Left cardiac atrium (tissue), 4 donors: ENCODE measurements around the gene S100A7. TPM values are rescaled to one million over a fixed set of nuclear protein-coding genes. Genes with fewer than 3 reads are reported as not detected.
"Not testable (repeated sequence)": the region's sequence is repeated elsewhere in the genome, so short reads cannot be mapped to it uniquely, and the experiment has no call there.

Source experiments
- ATAC-seq, 2 donors: fragments of 200-7000 bp; cut with Tn5 transposase; one replicate each; pipeline ENCODE4 v1.9.1; 2020; ENCODE audit warnings: mild to moderate bottlenecking in 2 of 2, moderate library complexity in 2 of 2
- DNase-seq: peaks from one replicate; pipeline ENCODE4 v3.0.0-alpha.2; 2020
- intact Hi-C, 2 donors: fragments of 100-400 bp; cut with DNase I; formaldehyde crosslinking; loops; one replicate each; pipeline versions ENCODE4 v1.14.1 to v1.15.1; 2022 to 2023
- total RNA-seq, 2 donors: library from RNA; stranded (reverse); fragmentation: NEBNext Ultra II Directional; extraction: Animal tissue kit (Norgen Biotek cat#: 25700); gene quantifications; one replicate each; pipeline ENCODE4 v1.2.1, GENCODE V29; 2021
- donor health status: DM: no; HTN: yes; CAD: no.
- donor health status: DM: no; HTN: yes; CAD: no; lungs with severe emphysema.
- donor health status: DM: yes; HTN: yes; CAD: no.
- donor health status: Dilated cardiomyopathy.

Gene S100A7
- total RNA-seq, 2 donors from 2014 or later = not detected

GRCh38 chr1:153437236-153437635, 23.2 kb downstream of the S100A7 start:
- intact Hi-C loops = no loop called here
- ATAC-seq = no peak

GRCh38 chr1:153434746-153435455, 25.6 kb downstream of the S100A7 start:
- DNase-seq = no peak
- no peak for ATAC-seq
- intact Hi-C loops = no loop called here

More at GRCh38 chr1:153437236-153437635, 23.2 kb downstream of the S100A7 start:
- no peak for DNase-seq

- DNase-seq (no peak), ATAC-seq (no peak)
- intact Hi-C loops = no loop called here
Measured at GRCh38 chr1:153432874-153433681, 27.4 kb downstream of the S100A7 start.

- DNase-seq = no peak
- ATAC-seq = no peak
- intact Hi-C loops = no loop called here
Measured at GRCh38 chr1:153431928-153432327, 28.5 kb downstream of the S100A7 start.

GRCh38 chr1:153431427-153431826, 29.0 kb downstream of the S100A7 start:
- ATAC-seq = no peak
- intact Hi-C loops = no loop called here
- no peak for DNase-seq

GRCh38 chr1:153431002-153431401, 29.4 kb downstream of the S100A7 start:
- ATAC-seq (no peak), DNase-seq (no peak)

GRCh38 chr1:153430561-153430960, 29.9 kb downstream of the S100A7 start:
- intact Hi-C loops = no loop called here
- DNase-seq (no peak), ATAC-seq (no peak)

More at GRCh38 chr1:153431002-153431401, 29.4 kb downstream of the S100A7 start:
- intact Hi-C loops = no loop called here

GRCh38 chr1:153430166-153430553, 30.3 kb downstream of the S100A7 start:
- no peak for DNase-seq
- intact Hi-C loops = no loop called here
- ATAC-seq = no peak

- no peak for DNase-seq
- intact Hi-C loops = no loop called here
- ATAC-seq = no peak
Measured at GRCh38 chr1:153429266-153430165, 30.9 kb downstream of the S100A7 start.

GRCh38 chr1:153428791-153429190, 31.7 kb downstream of the S100A7 start:
- no peak for ATAC-seq
- intact Hi-C loops = no loop called here

GRCh38 chr1:153428073-153428638, 32.3 kb downstream of the S100A7 start:
- ATAC-seq (no peak), DNase-seq (no peak)
- intact Hi-C loops = no loop called here

More at GRCh38 chr1:153428791-153429190, 31.7 kb downstream of the S100A7 start:
- no peak for DNase-seq

GRCh38 chr1:153426809-153427208, 33.6 kb downstream of the S100A7 start:
- intact Hi-C loops = no loop called here
- DNase-seq = no peak
- ATAC-seq = no peak

GRCh38 chr1:153422450-153423068, 37.9 kb downstream of the S100A7 start:
- intact Hi-C loops = no loop called here
- DNase-seq = peak; percentile 68
- peak; percentile 54 to 63 for ATAC-seq

GRCh38 chr1:153420306-153420705, 40.1 kb downstream of the S100A7 start:
- ATAC-seq (no peak), DNase-seq (no peak)
- intact Hi-C loops = no loop called here

- ATAC-seq, DNase-seq, intact Hi-C loops: not testable (repeated sequence)
Measured at GRCh38 chr1:153419436-153419793, 41.0 kb downstream of the S100A7 start.

- ATAC-seq, intact Hi-C loops, DNase-seq: not testable (repeated sequence)
Measured at GRCh38 chr1:153418758-153419435, 41.6 kb downstream of the S100A7 start.

GRCh38 chr1:153417136-153417888, 43.1 kb downstream of the S100A7 start:
- DNase-seq = no peak
- intact Hi-C loops = no loop called here
- no peak for ATAC-seq
